ENCODE measurements around the gene EIF3A. TPM values are rescaled to one million over a fixed set of nuclear protein-coding genes. Genes with fewer than 3 reads are reported as not detected.

Gene EIF3A
- total RNA-seq, 4 donors from 2014 or later, result 118 to 147 (median 128) TPM

- H3K27ac ChIP-seq (replicated peaks in 1 of 4), result no peak overlapping the region
- no peaks in the 10 kb centered on the region for H3K36me3 ChIP-seq
- no peak for DNase-seq (ENCODE audit: extremely low spot score)
- H3K9me3 ChIP-seq, result no peaks in the 10 kb centered on the region
- no peaks in the 10 kb centered on the region for H3K4me1 ChIP-seq
- TF ChIP-seq EP300 (IDR thresholded peaks at IDR 0.05) (no peak), POLR2A (IDR thresholded peaks at IDR 0.05; ENCODE audit: low read depth) (no peak), CTCF (IDR thresholded peaks at IDR 0.05) (no peak), POLR2AphosphoS5 (IDR thresholded peaks at IDR 0.05) (no peak)
- intact Hi-C loops (cut with DNase I), result no loop called here
- no peak overlapping the region for H3K4me3 ChIP-seq
- H3K27me3 ChIP-seq, result no peaks in the 10 kb centered on the region
- 81% methylated on average over 4 of the region's 4 CpGs for WGBS
These were observed 15.0 kb upstream of the EIF3A start for GRCh38 chr10:119095640-119096039.

GRCh38 chr10:119090968-119091367 is 10.4 kb upstream of the EIF3A start:
- intact Hi-C loops (cut with DNase I), result no loop called here
- WGBS, result 71% methylated on average over 5 of the region's 5 CpGs
- DNase-seq (ENCODE audit: extremely low spot score), result no peak
- no peaks in the 10 kb centered on the region for H3K27me3 ChIP-seq
- no peaks in the 10 kb centered on the region for H3K9me3 ChIP-seq
- no peak overlapping the region for H3K27ac ChIP-seq (replicated peaks in 1 of 4)
- TF ChIP-seq CTCF (IDR thresholded peaks at IDR 0.05), result no peak
- no peaks in the 10 kb centered on the region for H3K36me3 ChIP-seq
- H3K4me1 ChIP-seq, result no peaks in the 10 kb centered on the region
- no peak overlapping the region for H3K4me3 ChIP-seq

- H3K36me3 ChIP-seq, result no peaks in the 10 kb centered on the region
- intact Hi-C loops (cut with DNase I), result no loop called here
- no peak for DNase-seq (ENCODE audit: extremely low spot score)
- H3K4me3 ChIP-seq, result no peak overlapping the region
- no peaks in the 10 kb centered on the region for H3K9me3 ChIP-seq
- H3K27ac ChIP-seq (replicated peaks in 1 of 4), result no peak overlapping the region
- 85% methylated on average over 13 of the region's 13 CpGs for WGBS
- H3K27me3 ChIP-seq, result no peaks in the 10 kb centered on the region
- H3K4me1 ChIP-seq, result no peaks in the 10 kb centered on the region
- no peak for TF ChIP-seq POLR2AphosphoS5 (IDR thresholded peaks at IDR 0.05)
- no peak for TF ChIP-seq CTCF (IDR thresholded peaks at IDR 0.05)
- TF ChIP-seq EP300 (IDR thresholded peaks at IDR 0.05), result no peak
- TF ChIP-seq POLR2A (IDR thresholded peaks at IDR 0.05; ENCODE audit: low read depth), result no peak
These were observed 9.6 kb upstream of the EIF3A start for GRCh38 chr10:119090026-119090795.

GRCh38 chr10:119087271-119087882 is 6.8 kb upstream of the EIF3A start:
- intact Hi-C loops (cut with DNase I), result no loop called here
- no peak for DNase-seq (ENCODE audit: extremely low spot score)
- no peaks in the 10 kb centered on the region for H3K4me1 ChIP-seq
- 72% methylated on average over 4 of the region's 4 CpGs for WGBS
- no peak overlapping the region for H3K27ac ChIP-seq (replicated peaks in 1 of 4)
- no peak for TF ChIP-seq POLR2A (IDR thresholded peaks at IDR 0.05; ENCODE audit: low read depth)
- TF ChIP-seq EP300 (IDR thresholded peaks at IDR 0.05), result no peak
- no peak for TF ChIP-seq CTCF (IDR thresholded peaks at IDR 0.05)
- no peak for TF ChIP-seq POLR2AphosphoS5 (IDR thresholded peaks at IDR 0.05)
- H3K36me3 ChIP-seq, result no peaks in the 10 kb centered on the region
- no peaks in the 10 kb centered on the region for H3K27me3 ChIP-seq
- no peak overlapping the region for H3K4me3 ChIP-seq
- no peaks in the 10 kb centered on the region for H3K9me3 ChIP-seq

Measured in esophagus muscularis mucosa (tissue), 4 donors.